GM23338 (cell line): Measurements from ENCODE around the gene TENM4. TPM values are rescaled to one million over a fixed set of nuclear protein-coding genes. Genes with fewer than 3 reads are reported as not detected.

Experiments used
- ATAC-seq: fragments of 200-7000 bp; cut with Tn5 transposase; 3 replicates; pipeline ENCODE4 v1.9.1; 2020
- DNase-seq: peaks from one replicate; pipeline ENCODE4 v3.0.0-alpha.2; 2015; ENCODE audit warnings: low spot score
- H2AFZ ChIP-seq: fragments of 200-600 bp; sonication (generic); 2 replicates; pipeline ENCODE4 v1.8.0; 2016; ENCODE audit warnings: antibody characterized with exemption, mild to moderate bottlenecking, moderate library complexity
- H3F3A ChIP-seq: fragments of 200-600 bp; sonication (generic); replicated peaks from 2 replicates; pipeline ENCODE4 v1.8.0; 2017; ENCODE audit warnings: antibody characterized with exemption, mixed run types, low read depth
- H3K27ac ChIP-seq: fragments of 200-600 bp; sonication (generic); 2 replicates; pipeline ENCODE4 v1.6.1; 2016; ENCODE audit warnings: low read depth
- H3K27me3 ChIP-seq: fragments of 200-600 bp; sonication (generic); 2 replicates; pipeline ENCODE4 v1.8.0; 2016; ENCODE audit warnings: mild to moderate bottlenecking, mixed run types, moderate library complexity; ENCODE audit not compliant: insufficient read depth
- H3K36me3 ChIP-seq: fragments of 200-600 bp; sonication (generic); 2 replicates; pipeline ENCODE4 v1.8.0; 2016; ENCODE audit warnings: mild to moderate bottlenecking; ENCODE audit not compliant: insufficient read depth
- H3K4me1 ChIP-seq: fragments of 200-600 bp; sonication (generic); 2 replicates; pipeline ENCODE4 v1.8.0; 2016; ENCODE audit warnings: mild to moderate bottlenecking, moderate library complexity; ENCODE audit not compliant: insufficient read depth
- H3K4me2 ChIP-seq: fragments of 200-600 bp; sonication (generic); 2 replicates; pipeline ENCODE4 v1.7.1; 2017; ENCODE audit warnings: mixed run types
- H3K4me3 ChIP-seq: fragments of 200-600 bp; sonication (generic); 2 replicates; pipeline ENCODE4 v1.6.1; 2016; ENCODE audit warnings: mixed run types
- H3K79me2 ChIP-seq: fragments of 200-600 bp; sonication (generic); replicated peaks from 2 replicates; pipeline ENCODE4 v1.8.0; 2017; ENCODE audit warnings: mild to moderate bottlenecking; ENCODE audit not compliant: insufficient read depth
- H3K9me2 ChIP-seq: fragments of 200-600 bp; sonication (generic); 2 replicates; pipeline ENCODE4 v1.8.0; 2017; ENCODE audit not compliant: insufficient read depth
- H4K20me1 ChIP-seq: fragments of 200-600 bp; sonication (generic); replicated peaks from 2 replicates; pipeline ENCODE4 v1.8.0; 2017; ENCODE audit warnings: mild to moderate bottlenecking; ENCODE audit not compliant: insufficient read depth
- H3K27ac Mint-ChIP-seq: 2 replicates; pipeline ENCODE4 v1.8.0; 2020; ENCODE audit warnings: inconsistent platforms, mild to moderate bottlenecking, moderate library complexity, mixed read lengths
- H3K27me3 Mint-ChIP-seq: 3 replicates; pipeline ENCODE4 v1.8.0; 2022; ENCODE audit warnings: low read depth, mild to moderate bottlenecking, moderate library complexity, mixed read lengths, inconsistent platforms; ENCODE audit not compliant: insufficient read depth, poor library complexity
- H3K36me3 Mint-ChIP-seq: 3 replicates; pipeline ENCODE4 v1.8.0; 2021; ENCODE audit warnings: low read depth, mild to moderate bottlenecking, inconsistent platforms, moderate library complexity, mixed read lengths
- H3K4me1 Mint-ChIP-seq: 3 replicates; pipeline ENCODE4 v1.8.0; 2020; ENCODE audit warnings: mild to moderate bottlenecking, inconsistent platforms, mixed read lengths
- H3K4me3 Mint-ChIP-seq: 3 replicates; pipeline ENCODE4 v1.8.0; 2021; ENCODE audit warnings: moderate library complexity, mild to moderate bottlenecking, inconsistent platforms, mixed read lengths
- H3K9me3 Mint-ChIP-seq: 3 replicates; pipeline ENCODE4 v1.8.0; 2020; ENCODE audit warnings: moderate library complexity, mild to moderate bottlenecking, inconsistent platforms, mixed read lengths
- CREB1 ChIP-seq: fragments of 250-450 bp; sonication (Bioruptor Pico); IDR thresholded peaks from 2 replicates; pipeline ENCODE4 v1.5.0; 2020; ENCODE audit warnings: low read depth, mild to moderate bottlenecking, moderate library complexity
- CTCF ChIP-seq, 2 experiments: fragments of 200-600 bp in 1 of 2; sonication (generic) in 1 of 2; conservative IDR thresholded peaks; 2 replicates each; pipeline versions ENCODE4 v1.5.1 to v1.6.1; 2016 to 2017; ENCODE audit warnings: antibody characterized with exemption in 2 of 2, low read depth in 2 of 2, mild to moderate bottlenecking in 2 of 2, moderate library complexity in 1 of 2
- ETS1 ChIP-seq: IDR thresholded peaks from 2 replicates; pipeline ENCODE4 v1.6.1; 2016; ENCODE audit warnings: antibody characterized with exemption
- EZH2 ChIP-seq: fragments of 200-600 bp; sonication (generic); IDR thresholded peaks from one replicate; pipeline ENCODE4 v1.8.0; 2017; ENCODE audit warnings: antibody characterized with exemption, mild to moderate bottlenecking, low read depth; ENCODE audit not compliant: unreplicated experiment
- EZH2phosphoT487 ChIP-seq: fragments of 200-600 bp; sonication (generic); IDR thresholded peaks from one replicate; pipeline ENCODE4 v1.8.1; 2018; ENCODE audit warnings: antibody characterized with exemption; ENCODE audit not compliant: unreplicated experiment
- JUNB ChIP-seq: IDR thresholded peaks from one replicate; pipeline ENCODE4 v1.6.1; 2016; ENCODE audit warnings: antibody characterized with exemption; ENCODE audit not compliant: unreplicated experiment
- NANOG ChIP-seq: IDR thresholded peaks from 2 replicates; pipeline ENCODE4 v1.6.1; 2016; ENCODE audit warnings: antibody characterized with exemption, borderline replicate concordance
- POLR2AphosphoS5 ChIP-seq: IDR thresholded peaks from 2 replicates; pipeline ENCODE4 v1.6.1; 2016; ENCODE audit warnings: antibody characterized with exemption, low read depth
- REST ChIP-seq: IDR thresholded peaks from one replicate; pipeline ENCODE4 v1.6.1; 2018; ENCODE audit warnings: antibody characterized with exemption; ENCODE audit not compliant: unreplicated experiment
- STAT1 ChIP-seq: IDR thresholded peaks from one replicate; pipeline ENCODE4 v1.6.1; 2016; ENCODE audit warnings: antibody characterized with exemption; ENCODE audit not compliant: unreplicated experiment
- ZNF114 ChIP-seq: fragments of 250-450 bp; sonication (Bioruptor Pico); IDR thresholded peaks from 2 replicates; pipeline ENCODE4 v1.5.0; 2020; ENCODE audit warnings: mild to moderate bottlenecking, moderate library complexity
- ZNF331 ChIP-seq: fragments of 250-450 bp; sonication (Bioruptor Pico); IDR thresholded peaks from 2 replicates; pipeline ENCODE4 v1.5.0; 2020; ENCODE audit warnings: low read depth, mild to moderate bottlenecking, moderate library complexity
- ZNF462 ChIP-seq: fragments of 250-450 bp; sonication (Bioruptor Pico); IDR thresholded peaks from 2 replicates; pipeline ENCODE4 v1.5.0; 2020; ENCODE audit warnings: mild to moderate bottlenecking, moderate library complexity
- polyA plus RNA-seq: library from polyadenylated mRNA; unstranded; fragments of >200 nt; fragmentation: Nextera tagmentation; extraction: Ambion mirVana; gene quantifications from 2 replicates; pipeline ENCODE4 v1.2.1, GENCODE V29; 2016
- total RNA-seq: library from RNA; depleted of rRNA; stranded (reverse); fragments of >200 nt; shearing (Covaris generic); gene quantifications from 2 replicates; pipeline ENCODE4 v1.2.3, GENCODE V29; 2014

Gene TENM4
- total and polyA plus RNA-seq, 2 experiments from 2014 or later: 7.3 TPM

- peaks cover 3% of the 10 kb centered on the region for H4K20me1 ChIP-seq
- no peak for TF ChIP-seq CTCF (conservative IDR thresholded peaks at IDR 0.05; ENCODE audit: low read depth in 2 of 2)
- no peak for TF ChIP-seq ZNF114
- no peak for TF ChIP-seq ZNF331
- TF ChIP-seq ZNF462: no peak
- TF ChIP-seq REST: no peak
- TF ChIP-seq STAT1: no peak
- TF ChIP-seq CREB1 (CRISPR knock-in tag): no peak
- TF ChIP-seq JUNB: no peak
- no peak for TF ChIP-seq EZH2
- no peak for TF ChIP-seq ETS1
- no peak for TF ChIP-seq POLR2AphosphoS5
- TF ChIP-seq NANOG: no peak
- TF ChIP-seq EZH2phosphoT487: no peak
- peaks cover 11% of the 10 kb centered on the region for H3K4me1 Mint-ChIP-seq
- H3K4me3 Mint-ChIP-seq: no peak overlapping the region
- H3K4me3 ChIP-seq: no peak overlapping the region
- H3K4me1 ChIP-seq: peaks cover 22% of the 10 kb centered on the region
- no peaks in the 10 kb centered on the region for H3K36me3 ChIP-seq
- no peaks in the 10 kb centered on the region for H3K79me2 ChIP-seq
- H2AFZ ChIP-seq: no peak overlapping the region
- no peaks in the 10 kb centered on the region for H3K27me3 Mint-ChIP-seq
- H3K36me3 Mint-ChIP-seq: no peaks in the 10 kb centered on the region
- H3F3A ChIP-seq: no peaks in the 10 kb centered on the region
- H3K27me3 ChIP-seq: no peaks in the 10 kb centered on the region
- no peaks in the 10 kb centered on the region for H3K9me2 ChIP-seq
- no peaks in the 10 kb centered on the region for H3K9me3 Mint-ChIP-seq
- no peak overlapping the region for H3K27ac ChIP-seq
- no peak overlapping the region for H3K27ac Mint-ChIP-seq
- H3K4me2 ChIP-seq: no peak overlapping the region
- no peak for ATAC-seq
- DNase-seq: no peak
Observed at GRCh38 chr11:78972177-78972576, 468.7 kb downstream of the TENM4 start.
